WTC11 (cell line): ENCODE results near the gene SLIT3.

Source experiments
- ARID4B ChIP-seq: sonication (generic); formaldehyde crosslinking; IDR thresholded peaks from 2 replicates; pipeline ENCODE4 v1.8.0; 2023; ENCODE audit warnings: missing genetic modification reagents, mild to moderate bottlenecking, borderline replicate concordance
- CTCF ChIP-seq: fragments of 200-600 bp; IDR thresholded peaks from 2 replicates; pipeline ENCODE4 v1.8.0; 2022; ENCODE audit warnings: antibody characterized with exemption
- TEAD4 ChIP-seq: sonication (generic); formaldehyde crosslinking; IDR thresholded peaks from 2 replicates; pipeline ENCODE4 v1.8.0; 2022; ENCODE audit warnings: mild to moderate bottlenecking, missing genetic modification reagents
- TP53 ChIP-seq: sonication (generic); formaldehyde crosslinking; IDR thresholded peaks from 2 replicates; pipeline ENCODE4 v1.8.1; 2023; ENCODE audit warnings: mild to moderate bottlenecking, missing genetic modification reagents
- ZNF416 ChIP-seq: fragments of 250-450 bp; sonication (Bioruptor Pico); IDR thresholded peaks from 2 replicates; pipeline ENCODE4 v1.9.0; 2021; ENCODE audit warnings: mild to moderate bottlenecking, inconsistent platforms

- TF ChIP-seq TEAD4: no peak
- TF ChIP-seq TP53 (CRISPR knock-in tag): no peak
- no peak for TF ChIP-seq ARID4B (CRISPR knock-in tag)
- TF ChIP-seq CTCF: no peak
- no peak for TF ChIP-seq ZNF416 (CRISPR knock-in tag)
Measured at GRCh38 chr5:169001394-169001793, 299.5 kb downstream of the SLIT3 start.
